ENCODE data around the gene LAMTOR5.

GRCh38 chr1:110370827-110371226, 36.7 kb downstream of the LAMTOR5 start:
- TF ChIP-seq POLR2A (IDR thresholded peaks at IDR 0.05) (no peak), CTCF (IDR thresholded peaks at IDR 0.05) (no peak)

All from thyroid gland (tissue), 4 donors.